Adrenal gland (tissue), 5 donors: ENCODE results near the gene RABL3.

Experiments
- POLR2A ChIP-seq, 2 donors: fragments of 450-650 bp; IDR thresholded peaks; one replicate each; pipeline ENCODE4 v1.6.1; 2017; ENCODE audit warnings: antibody characterized with exemption in 2 of 2, mild to moderate bottlenecking in 2 of 2, moderate library complexity in 1 of 2
- TF ChIP-seq, protein P1 (sequence below), 6 experiments: fragments of 450-650 bp in 4 of 6; fragments of 200-600 bp in 2 of 6; sonication (generic) in 1 of 6; IDR thresholded peaks; 1 replicate in 5 of 6; 2 replicates in 1 of 6; pipeline versions ENCODE4 v1.5.1 to v1.8.0; 2016 to 2021; ENCODE audit warnings: antibody characterized with exemption in 6 of 6, mild to moderate bottlenecking in 2 of 6, moderate library complexity in 1 of 6
- donor health status: DM: no; HTN: no; CAD: no.

DNA sequence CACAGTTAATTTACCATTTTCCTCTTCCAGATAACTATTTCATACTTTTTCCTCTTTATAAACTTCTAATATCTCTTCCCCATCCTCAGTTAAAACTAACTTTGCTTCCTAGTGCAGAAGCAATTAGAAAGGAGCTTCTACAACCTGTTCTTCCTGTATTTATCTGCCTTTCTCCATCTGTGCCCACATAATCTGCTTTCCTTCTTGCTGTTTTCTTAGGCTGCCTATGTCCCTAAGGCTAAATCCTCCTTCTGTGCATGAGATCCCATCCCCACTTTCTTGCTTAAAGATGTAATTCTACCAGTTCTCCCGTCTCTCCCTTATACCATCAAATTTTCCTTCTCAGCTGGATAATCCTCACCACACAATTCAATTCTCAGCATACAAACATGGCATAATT is 31.9 kb downstream of the RABL3 start:
- TF ChIP-seq, protein P1, sequence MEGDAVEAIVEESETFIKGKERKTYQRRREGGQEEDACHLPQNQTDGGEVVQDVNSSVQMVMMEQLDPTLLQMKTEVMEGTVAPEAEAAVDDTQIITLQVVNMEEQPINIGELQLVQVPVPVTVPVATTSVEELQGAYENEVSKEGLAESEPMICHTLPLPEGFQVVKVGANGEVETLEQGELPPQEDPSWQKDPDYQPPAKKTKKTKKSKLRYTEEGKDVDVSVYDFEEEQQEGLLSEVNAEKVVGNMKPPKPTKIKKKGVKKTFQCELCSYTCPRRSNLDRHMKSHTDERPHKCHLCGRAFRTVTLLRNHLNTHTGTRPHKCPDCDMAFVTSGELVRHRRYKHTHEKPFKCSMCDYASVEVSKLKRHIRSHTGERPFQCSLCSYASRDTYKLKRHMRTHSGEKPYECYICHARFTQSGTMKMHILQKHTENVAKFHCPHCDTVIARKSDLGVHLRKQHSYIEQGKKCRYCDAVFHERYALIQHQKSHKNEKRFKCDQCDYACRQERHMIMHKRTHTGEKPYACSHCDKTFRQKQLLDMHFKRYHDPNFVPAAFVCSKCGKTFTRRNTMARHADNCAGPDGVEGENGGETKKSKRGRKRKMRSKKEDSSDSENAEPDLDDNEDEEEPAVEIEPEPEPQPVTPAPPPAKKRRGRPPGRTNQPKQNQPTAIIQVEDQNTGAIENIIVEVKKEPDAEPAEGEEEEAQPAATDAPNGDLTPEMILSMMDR (IDR thresholded peaks at IDR 0.05), result no peak
- no peak for TF ChIP-seq POLR2A (IDR thresholded peaks at IDR 0.05)
